Neural progenitor cell (in vitro differentiated cells): ENCODE data around the gene SOX5.

ENCODE experiments used
- CTCF ChIP-seq: fragments of 200-600 bp; sonication (generic); IDR thresholded peaks from 2 replicates; pipeline ENCODE4 v1.5.1; 2017; ENCODE audit warnings: antibody characterized with exemption, mild to moderate bottlenecking
- EZH2phosphoT487 ChIP-seq: fragments of 200-600 bp; sonication (generic); IDR thresholded peaks from 2 replicates; pipeline ENCODE4 v1.6.1; 2017; ENCODE audit warnings: antibody characterized with exemption

GRCh38 chr12:23722655-23723054 lies 226.8 kb downstream of the SOX5 start:
- TF ChIP-seq CTCF: no peak
- no peak for TF ChIP-seq EZH2phosphoT487
